ENCODE measurements around the gene SOX10. TPM values are rescaled to one million over a fixed set of nuclear protein-coding genes. Genes with fewer than 3 reads are reported as not detected.

SOX10 gene
- total and polyA plus RNA-seq, 9 of the 15 experiments (the other 6 are each of a cell fraction or from before 2014, with no cell fraction given), result not detected

GRCh38 chr22:37970864-37971263 is 13.5 kb downstream of the SOX10 start:
- Histone ChIP-seq H3K79me2 (ENCODE audit: control insufficient read depth, insufficient read depth, low read length) (no peaks in the 10 kb centered on the region; the same call in 2 of the 3 replicates), H3K36me3 (ENCODE audit: control insufficient read depth, insufficient read depth, low read length) (peaks cover 28% of the 10 kb centered on the region), H3K4me1 (replicated peaks in 1 of 2; ENCODE audit: control insufficient read depth in 2 of 2, insufficient read depth in 2 of 2, low read length in 2 of 2) (peaks cover 0 to 7% of the 10 kb centered on the region in 2 experiments; a peak in 2 of 5 replicates), H3K9ac (ENCODE audit: insufficient read depth in 1 of 2, low read depth in 2 of 2, low read length in 2 of 2) (no peak overlapping the region), H3K27me3 (ENCODE audit: control insufficient read depth in 2 of 2, insufficient read depth in 2 of 2, low read length in 2 of 2) (no peaks in the 10 kb centered on the region), H3K9me3 (replicated peaks; ENCODE audit: control insufficient read depth, insufficient read depth, low read depth, low read length) (no peaks in the 10 kb centered on the region), H3K4me3 (no peak overlapping the region), H4K20me1 (replicated peaks; ENCODE audit: control insufficient read depth, insufficient read depth, low read length) (no peaks in the 10 kb centered on the region), H3K4me2 (ENCODE audit: insufficient read depth, low read length) (no peak overlapping the region), H2AFZ (ENCODE audit: low read depth, low read length) (no peak overlapping the region), H3K9me1 (ENCODE audit: control insufficient read depth, insufficient read depth, low read length) (no peaks in the 10 kb centered on the region), H3K27ac (ENCODE audit: extremely low read depth, low read depth, low read length) (no peak overlapping the region)
- no peak for DNase-seq (ENCODE audit: extremely low read depth in 1 of 4, low spot score in 3 of 4)
- ATAC-seq, result no peak
- intact Hi-C loops (cut with micrococcal nuclease), result no loop called here
- no peak for TF ChIP-seq BRD4 (IDR thresholded peaks at IDR 0.05)
- no peak for TF ChIP-seq ZNF449 (CRISPR knock-in tag; IDR thresholded peaks at IDR 0.05)
- TF ChIP-seq ZFP30 (CRISPR knock-in tag; IDR thresholded peaks at IDR 0.05; ENCODE audit: borderline replicate concordance), result no peak
- no peak for TF ChIP-seq CEBPB (tag; IDR thresholded peaks at IDR 0.05)
- no peak for TF ChIP-seq PML (IDR thresholded peaks at IDR 0.05; ENCODE audit: low read length)
- no peak for TF ChIP-seq LCOR (CRISPR knock-in tag; IDR thresholded peaks at IDR 0.05)
- TF ChIP-seq TCF3 (CRISPR knock-in tag; IDR thresholded peaks at IDR 0.05), result no peak
- no peak for TF ChIP-seq ZZZ3 (IDR thresholded peaks at IDR 0.05)
- TF ChIP-seq MITF (IDR thresholded peaks at IDR 0.05), result no peak
- no peak for TF ChIP-seq SP1 (CRISPR knock-in tag; IDR thresholded peaks at IDR 0.05)
- no peak for TF ChIP-seq BRF1 (IDR thresholded peaks at IDR 0.05; ENCODE audit: borderline replicate concordance, extremely low read depth, insufficient read length)
- 78% methylated on average over 4 of the region's 4 CpGs for WGBS (ENCODE audit: insufficient coverage, low coverage, missing lambda C conversion rate)
- in situ Hi-C loops (cut with MboI), result loop anchor here (10.0 kb wide), 1 partner anchor 426 kb away; no protein-coding TSS in a partner anchor
- ChIA-PET CTCF (ENCODE audit: low intra/inter-chr PET ratio) (no interaction called here), POLR2A (interaction anchor here (1.3 kb wide), 2 partner anchors 10 to 17 kb away, joined by 3 read pairs; no protein-coding TSS in a partner anchor)
- no peak for FAIRE-seq
- BruUV-seq (replicated peaks), result no TSS peak
